A673 (cell line): ENCODE data around the gene COL11A2. TPM values are rescaled to one million over a fixed set of nuclear protein-coding genes. Genes with fewer than 3 reads are reported as not detected.

Source experiments
- BruUV-seq: library from RNA; stranded (reverse); fragments of 400-500 nt; replicated peaks from 2 replicates; lab custom pipeline; 2021; lab: Mats Ljungman, UMichigan
- CTCF ChIA-PET: fragments of 300-600 bp; sonication (Branson Sonifier 250); formaldehyde crosslinking; loops from one replicate; lab custom pipeline; 2022; ENCODE audit warnings: antibody characterized with exemption; lab: Charles Lee
- POLR2A ChIA-PET: fragments of 300-600 bp; sonication (Branson Sonifier 250); formaldehyde crosslinking; loops from one replicate; lab custom pipeline; 2022; ENCODE audit warnings: antibody characterized with exemption; ENCODE audit not compliant: low non-redundant PET; lab: Charles Lee
- DNase-seq: peaks from one replicate; pipeline ENCODE4 v3.0.0-alpha.2; 2015; ENCODE audit warnings: low spot score
- H3K27ac ChIP-seq: fragments of 200-600 bp; sonication (generic); 2 replicates; pipeline ENCODE4 v1.5.1; 2016; ENCODE audit warnings: mixed run types, low read depth, mild to moderate bottlenecking, mixed read lengths, antibody characterized with exemption, low read length; ENCODE audit not compliant: poor library complexity, severe bottlenecking
- H3K27me3 ChIP-seq: fragments of 200-600 bp; sonication (generic); replicated peaks from 2 replicates; pipeline ENCODE4 v1.6.1; 2017; ENCODE audit warnings: mixed run types, low read depth, mild to moderate bottlenecking, mixed read lengths, antibody characterized with exemption, low read length; ENCODE audit not compliant: insufficient read depth, poor library complexity
- H3K36me3 ChIP-seq: fragments of 200-600 bp; sonication (generic); 2 replicates; pipeline ENCODE4 v1.6.1; 2016; ENCODE audit warnings: mixed run types, mild to moderate bottlenecking, mixed read lengths, antibody characterized with exemption, low read length; ENCODE audit not compliant: insufficient read depth, poor library complexity, severe bottlenecking
- H3K4me1 ChIP-seq: fragments of 200-600 bp; sonication (generic); 2 replicates; pipeline ENCODE4 v1.6.1; 2017; ENCODE audit warnings: mixed run types, mild to moderate bottlenecking, mixed read lengths, antibody characterized with exemption, low read length; ENCODE audit not compliant: insufficient read depth, poor library complexity, severe bottlenecking
- H3K4me3 ChIP-seq: fragments of 200-600 bp; sonication (generic); 2 replicates; pipeline ENCODE4 v1.5.1; 2016; ENCODE audit warnings: low read depth, mixed run types, mild to moderate bottlenecking, mixed read lengths, low read length; ENCODE audit not compliant: poor library complexity, severe bottlenecking
- H3K9me3 ChIP-seq: fragments of 200-600 bp; sonication (generic); 2 replicates; pipeline ENCODE4 v1.6.1; 2016; ENCODE audit warnings: mixed run types, low read depth, mild to moderate bottlenecking, mixed read lengths, antibody characterized with exemption, low read length; ENCODE audit not compliant: poor library complexity, severe bottlenecking
- CTCF ChIP-seq: fragments of 300-800, 200-600 bp; sonication (generic); conservative IDR thresholded peaks from 2 replicates; pipeline ENCODE4 v1.5.1; 2017; ENCODE audit warnings: low read depth, mild to moderate bottlenecking, antibody characterized with exemption, low read length, moderate library complexity, mixed read lengths
- EZH2 ChIP-seq: fragments of 200-600 bp; sonication (generic); IDR thresholded peaks from 2 replicates; pipeline ENCODE4 v1.6.1; 2017; ENCODE audit warnings: borderline replicate concordance, low read depth, mild to moderate bottlenecking, mixed read lengths, antibody characterized with exemption, low read length; ENCODE audit not compliant: poor library complexity, severe bottlenecking
- intact Hi-C: fragments of 100-400 bp; cut with micrococcal nuclease; formaldehyde crosslinking; loops from one replicate; pipeline ENCODE4 v1.10.0; 2022; ENCODE audit not compliant: unreplicated experiment
- total RNA-seq: library from RNA; stranded (reverse); gene quantifications from 2 replicates; pipeline ENCODE4 v1.2.3, GENCODE V29; 2021

Gene COL11A2
- total RNA-seq, 1 experiment from 2014 or later = 1.6 TPM

GRCh38 chr6:33198159-33198852 lies 6.0 kb upstream of the COL11A2 start:
- Histone ChIP-seq H3K27ac (no peak overlapping the region), H3K36me3 (peaks cover 52% of the 10 kb centered on the region), H3K4me1 (peaks cover 10% of the 10 kb centered on the region), H3K4me3 (no peak overlapping the region), H3K27me3 (no peaks in the 10 kb centered on the region), H3K9me3 (no peaks in the 10 kb centered on the region)
- CTCF ChIA-PET = interaction anchor here (0.6 kb wide), 1 partner anchor 547 kb away, joined by 6 read pairs; no protein-coding TSS in a partner anchor
- POLR2A ChIA-PET = no interaction called here
- intact Hi-C loops = no loop called here
- DNase-seq = no peak
- BruUV-seq = TSS peak; percentile 45
- TF ChIP-seq EZH2 = no peak
- TF ChIP-seq CTCF = no peak

- intact Hi-C loops = no loop called here
- peak; percentile 78 for DNase-seq
- Histone ChIP-seq H3K27ac (no peak overlapping the region), H3K27me3 (no peaks in the 10 kb centered on the region), H3K4me1 (peaks cover 15% of the 10 kb centered on the region), H3K36me3 (peaks cover 44% of the 10 kb centered on the region), H3K9me3 (no peaks in the 10 kb centered on the region), H3K4me3 (no peak overlapping the region)
- CTCF ChIA-PET = no interaction called here
- POLR2A ChIA-PET = no interaction called here
- BruUV-seq = no TSS peak
- peak; percentile 82 for TF ChIP-seq CTCF
- no peak for TF ChIP-seq EZH2
These were observed 5.3 kb upstream of the COL11A2 start for GRCh38 chr6:33197431-33198048.

GRCh38 chr6:33195304-33196165 lies 3.3 kb upstream of the COL11A2 start:
- Histone ChIP-seq H3K27ac (no peak overlapping the region), H3K9me3 (no peaks in the 10 kb centered on the region), H3K4me3 (no peak overlapping the region), H3K4me1 (peaks cover 7% of the 10 kb centered on the region), H3K36me3 (peaks cover 36% of the 10 kb centered on the region), H3K27me3 (no peaks in the 10 kb centered on the region)
- ChIA-PET CTCF (no interaction called here), POLR2A (no interaction called here)
- TF ChIP-seq CTCF (no peak), EZH2 (no peak)
- no TSS peak for BruUV-seq
- intact Hi-C loops = no loop called here
- no peak for DNase-seq
